ELR (cell line): Measurements from ENCODE around the gene DDX10.
A peak's percentile ranks its signal among the peaks of the same experiment; 100 is the strongest.

Experiments used
- DNase-seq: peaks from one replicate; pipeline ENCODE4 v3.0.0-alpha.2; 2015; ENCODE audit warnings: low read depth

Gene DDX10

GRCh38 chr11:108654994-108655631 lies 9.8 kb upstream of the DDX10 start:
- DNase-seq: peak; percentile 74

- no peak for DNase-seq
Measured at GRCh38 chr11:108662700-108663099, 2.2 kb upstream of the DDX10 start.

GRCh38 chr11:108663154-108663877 lies 1.6 kb upstream of the DDX10 start:
- no peak for DNase-seq

- DNase-seq: peak; percentile 37
Measured at GRCh38 chr11:108666373-108666772, 1.5 kb downstream of the DDX10 start.

GRCh38 chr11:108669286-108669685 lies 4.4 kb downstream of the DDX10 start:
- no peak for DNase-seq

GRCh38 chr11:108669711-108670110 lies 4.8 kb downstream of the DDX10 start:
- DNase-seq: peak; percentile 53

GRCh38 chr11:108670451-108670850 lies 5.6 kb downstream of the DDX10 start:
- DNase-seq: no peak

GRCh38 chr11:108672113-108672512 lies 7.2 kb downstream of the DDX10 start:
- peak; percentile 6 for DNase-seq

GRCh38 chr11:108672786-108673185 lies 7.9 kb downstream of the DDX10 start:
- DNase-seq: no peak

GRCh38 chr11:108679045-108679444 lies 14.2 kb downstream of the DDX10 start:
- DNase-seq: no peak

GRCh38 chr11:108680271-108680670 lies 15.4 kb downstream of the DDX10 start:
- no peak for DNase-seq

GRCh38 chr11:108685419-108686130 lies 20.7 kb downstream of the DDX10 start:
- DNase-seq: peak; percentile 41

GRCh38 chr11:108693852-108694251 lies 29.0 kb downstream of the DDX10 start:
- DNase-seq: peak; percentile 81

GRCh38 chr11:108694846-108695245 lies 30.0 kb downstream of the DDX10 start:
- no peak for DNase-seq

GRCh38 chr11:108697872-108698473 lies 33.1 kb downstream of the DDX10 start:
- DNase-seq: peak; percentile 75

- no peak for DNase-seq
Measured at GRCh38 chr11:108698844-108699642, 34.2 kb downstream of the DDX10 start.

- no peak for DNase-seq
Measured at GRCh38 chr11:108703916-108704315, 39.0 kb downstream of the DDX10 start.

- no peak for DNase-seq
Measured at GRCh38 chr11:108705061-108705460, 40.2 kb downstream of the DDX10 start.

- no peak for DNase-seq
Measured at GRCh38 chr11:108708173-108708572, 43.3 kb downstream of the DDX10 start.

- no peak for DNase-seq
Measured at GRCh38 chr11:108709741-108710140, 44.9 kb downstream of the DDX10 start.

- peak; percentile 47 for DNase-seq
Measured at GRCh38 chr11:108713076-108713790, 48.4 kb downstream of the DDX10 start.
